SK-N-SH (cell line): ENCODE data around the gene KPNB1. TPM values are rescaled to one million over a fixed set of nuclear protein-coding genes. Genes with fewer than 3 reads are reported as not detected.

Experiments used
- CTCF ChIA-PET: fragments of 300-600, 350-600 bp; formaldehyde crosslinking; extraction: SDS; loops from one replicate; lab custom pipeline; 2021; lab: Yijun Ruan, JAX
- POLR2A ChIA-PET: fragments of 350-600 bp; sonication (Branson Sonifier 250); formaldehyde crosslinking; extraction: SDS; loops from one replicate; lab custom pipeline; 2020; ENCODE audit warnings: antibody characterized with exemption, inconsistent platforms; lab: Yijun Ruan, JAX
- DNase-seq: peaks from one replicate; pipeline ENCODE4 v3.0.0; 2012
- H2AFZ ChIP-seq: fragments of 200-600 bp; sonication (generic); 2 replicates; pipeline ENCODE4 v1.8.1; 2016; ENCODE audit warnings: antibody characterized with exemption, mild to moderate bottlenecking, low read depth
- H3F3A ChIP-seq: fragments of 200-600 bp; sonication (generic); replicated peaks from 2 replicates; pipeline ENCODE3; 2016; ENCODE audit warnings: antibody characterized with exemption, mild to moderate bottlenecking; ENCODE audit not compliant: insufficient read depth
- H3K27ac ChIP-seq, 2 experiments: fragments of 200-500 bp in 1 of 2; fragments of 200-600 bp in 1 of 2; sonication (Bioruptor generic) in 1 of 2; sonication (generic), shearing (Covaris generic) in 1 of 2; 2 replicates each; pipeline versions ENCODE4 v1.5.1 to v1.6.1; 2014 to 2016; ENCODE audit warnings: low read depth in 2 of 2, inconsistent platforms in 1 of 2, low read length in 1 of 2, mild to moderate bottlenecking in 1 of 2, mixed read lengths in 1 of 2
- H3K27me3 ChIP-seq: fragments of 200-600 bp; sonication (generic), shearing (Covaris generic); 2 replicates; pipeline ENCODE4 v1.6.1; 2016; ENCODE audit warnings: mixed run types; ENCODE audit not compliant: insufficient read depth
- H3K36me3 ChIP-seq, 2 experiments: fragments of 200-500 bp in 1 of 2; fragments of 200-600 bp in 1 of 2; sonication (Bioruptor generic) in 1 of 2; sonication (generic) in 1 of 2; replicated peaks in 1 of 2; 2 replicates each; pipeline versions ENCODE3 to v1.5.1; 2014 to 2016; ENCODE audit warnings: low read length in 1 of 2, mild to moderate bottlenecking in 1 of 2; ENCODE audit not compliant: insufficient read depth in 2 of 2, control insufficient read depth in 1 of 2
- H3K4me1 ChIP-seq, 2 experiments: fragments of 200-500 bp in 1 of 2; fragments of 200-600 bp in 1 of 2; sonication (Bioruptor generic) in 1 of 2; sonication (generic), shearing (Covaris generic) in 1 of 2; 2 replicates each; pipeline versions ENCODE4 v1.5.1 to v1.6.1; 2014 to 2016; ENCODE audit warnings: low read depth in 1 of 2, low read length in 1 of 2, mixed run types in 1 of 2; ENCODE audit not compliant: insufficient read depth in 2 of 2, control insufficient read depth in 1 of 2
- H3K4me2 ChIP-seq: fragments of 200-600 bp; sonication (generic), shearing (Covaris generic); 2 replicates; pipeline ENCODE4 v1.6.1; 2017; ENCODE audit warnings: mixed run types
- H3K4me3 ChIP-seq, 2 experiments: fragments of 200-500 bp in 1 of 2; fragments of 200-600 bp in 1 of 2; sonication (Bioruptor generic) in 1 of 2; sonication (generic), shearing (Covaris generic) in 1 of 2; 2 replicates each; pipeline versions ENCODE4 v1.5.1 to v1.8.1; 2014 to 2016; ENCODE audit warnings: low read depth in 2 of 2, inconsistent platforms in 1 of 2, low read length in 1 of 2, mild to moderate bottlenecking in 1 of 2, mixed read lengths in 1 of 2, moderate library complexity in 1 of 2
- H3K79me2 ChIP-seq: fragments of 200-600 bp; sonication (generic); 2 replicates; pipeline ENCODE4 v1.8.1; 2017; ENCODE audit warnings: mild to moderate bottlenecking; ENCODE audit not compliant: insufficient read depth
- H3K9ac ChIP-seq: fragments of 200-600 bp; sonication (generic); 2 replicates; pipeline ENCODE4 v1.6.1; 2017; ENCODE audit warnings: mixed run types
- H3K9me2 ChIP-seq: fragments of 200-600 bp; sonication (generic); 2 replicates; pipeline ENCODE4 v1.6.1; 2017; ENCODE audit warnings: mixed run types
- H3K9me3 ChIP-seq: fragments of 200-600 bp; sonication (generic); 2 replicates; pipeline ENCODE4 v1.6.1; 2017; ENCODE audit warnings: mixed run types, mild to moderate bottlenecking, moderate library complexity
- H4K20me1 ChIP-seq: fragments of 200-600 bp; sonication (generic); 2 replicates; pipeline ENCODE4 v1.6.1; 2017; ENCODE audit warnings: mild to moderate bottlenecking, mixed run types; ENCODE audit not compliant: insufficient read depth
- REST ChIP-seq: IDR thresholded peaks from 2 replicates; pipeline ENCODE4 v1.6.1; 2012; ENCODE audit warnings: mild to moderate bottlenecking, low read depth, low read length, moderate library complexity
- RXRA ChIP-seq: IDR thresholded peaks from 2 replicates; pipeline ENCODE4 v1.4.0; 2012; ENCODE audit warnings: low read depth, mild to moderate bottlenecking, borderline replicate concordance
- WGBS: methylation state at CpG from one replicate; pipeline ENCODE4 v1.1.6; 2017; ENCODE audit warnings: low lambda C conversion rate; 5-methylcytosine and 5-hydroxymethylcytosine counted together
- polyA plus RNA-seq, 3 experiments: library from polyadenylated mRNA; depleted of rRNA; stranded (reverse); fragments of >200 nt; gene quantifications; 2 replicates each; pipeline ENCODE4 v1.2.3, GENCODE V29; 2012
- TF ChIP-seq, protein P1 (sequence below): fragments of 200-600 bp; sonication (generic); IDR thresholded peaks from 2 replicates; pipeline ENCODE4 v1.6.1; 2017; ENCODE audit warnings: antibody characterized with exemption, mild to moderate bottlenecking, moderate library complexity

KPNB1 gene
- polyA plus RNA-seq, 1 of the 3 experiments (the other 2 are of a cell fraction): 89.5 TPM

- H3K9ac ChIP-seq: no peak overlapping the region
These were observed 75.9 kb downstream of the KPNB1 start for GRCh38 chr17:47725446-47726111.

More at GRCh38 chr17:47725446-47726111, 75.9 kb downstream of the KPNB1 start:
- Histone ChIP-seq H3K9me3 (no peaks in the 10 kb centered on the region), H3K79me2 (no peaks in the 10 kb centered on the region), H4K20me1 (no peaks in the 10 kb centered on the region; the same call in 1 of the 2 replicates), H3F3A (no peaks in the 10 kb centered on the region), H3K36me3 (no peaks in the 10 kb centered on the region), H3K27me3 (peaks cover 72% of the 10 kb centered on the region), H3K4me2 (no peak overlapping the region), H3K9me2 (no peaks in the 10 kb centered on the region), H2AFZ (no peak overlapping the region), H3K4me3 (no peak overlapping the region), H3K4me1 (peaks cover 5 to 30% of the 10 kb centered on the region in 2 experiments; a peak in 2 of 4 replicates), H3K27ac (no peak overlapping the region)
- WGBS: 74% methylated on average over 13 of the region's 13 CpGs
- peak; percentile 89 for TF ChIP-seq REST
- TF ChIP-seq, protein P1, sequence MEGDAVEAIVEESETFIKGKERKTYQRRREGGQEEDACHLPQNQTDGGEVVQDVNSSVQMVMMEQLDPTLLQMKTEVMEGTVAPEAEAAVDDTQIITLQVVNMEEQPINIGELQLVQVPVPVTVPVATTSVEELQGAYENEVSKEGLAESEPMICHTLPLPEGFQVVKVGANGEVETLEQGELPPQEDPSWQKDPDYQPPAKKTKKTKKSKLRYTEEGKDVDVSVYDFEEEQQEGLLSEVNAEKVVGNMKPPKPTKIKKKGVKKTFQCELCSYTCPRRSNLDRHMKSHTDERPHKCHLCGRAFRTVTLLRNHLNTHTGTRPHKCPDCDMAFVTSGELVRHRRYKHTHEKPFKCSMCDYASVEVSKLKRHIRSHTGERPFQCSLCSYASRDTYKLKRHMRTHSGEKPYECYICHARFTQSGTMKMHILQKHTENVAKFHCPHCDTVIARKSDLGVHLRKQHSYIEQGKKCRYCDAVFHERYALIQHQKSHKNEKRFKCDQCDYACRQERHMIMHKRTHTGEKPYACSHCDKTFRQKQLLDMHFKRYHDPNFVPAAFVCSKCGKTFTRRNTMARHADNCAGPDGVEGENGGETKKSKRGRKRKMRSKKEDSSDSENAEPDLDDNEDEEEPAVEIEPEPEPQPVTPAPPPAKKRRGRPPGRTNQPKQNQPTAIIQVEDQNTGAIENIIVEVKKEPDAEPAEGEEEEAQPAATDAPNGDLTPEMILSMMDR: peak; percentile 20; the same call in 1 of the 2 replicates
- TF ChIP-seq RXRA: no peak
- ChIA-PET CTCF (interaction anchor here (1.0 to 9.9 kb wide), 9 partner anchors 10 to 64 kb away, joined by 4 to 109 read pairs (median 8); no protein-coding TSS in a partner anchor), POLR2A (no interaction called here)
- no peak for DNase-seq
